Measurements from ENCODE around the gene CPEB4. TPM values are rescaled to one million over a fixed set of nuclear protein-coding genes. Genes with fewer than 3 reads are reported as not detected.

The CPEB4 gene
- polyA plus RNA-seq, 1 experiment: 21.3 TPM

GRCh38 chr5:174008922-174009321 is 120.8 kb downstream of the CPEB4 start:
- ChIA-PET CTCF (no interaction called here), POLR2A (no interaction called here)
- TF ChIP-seq, protein P1, sequence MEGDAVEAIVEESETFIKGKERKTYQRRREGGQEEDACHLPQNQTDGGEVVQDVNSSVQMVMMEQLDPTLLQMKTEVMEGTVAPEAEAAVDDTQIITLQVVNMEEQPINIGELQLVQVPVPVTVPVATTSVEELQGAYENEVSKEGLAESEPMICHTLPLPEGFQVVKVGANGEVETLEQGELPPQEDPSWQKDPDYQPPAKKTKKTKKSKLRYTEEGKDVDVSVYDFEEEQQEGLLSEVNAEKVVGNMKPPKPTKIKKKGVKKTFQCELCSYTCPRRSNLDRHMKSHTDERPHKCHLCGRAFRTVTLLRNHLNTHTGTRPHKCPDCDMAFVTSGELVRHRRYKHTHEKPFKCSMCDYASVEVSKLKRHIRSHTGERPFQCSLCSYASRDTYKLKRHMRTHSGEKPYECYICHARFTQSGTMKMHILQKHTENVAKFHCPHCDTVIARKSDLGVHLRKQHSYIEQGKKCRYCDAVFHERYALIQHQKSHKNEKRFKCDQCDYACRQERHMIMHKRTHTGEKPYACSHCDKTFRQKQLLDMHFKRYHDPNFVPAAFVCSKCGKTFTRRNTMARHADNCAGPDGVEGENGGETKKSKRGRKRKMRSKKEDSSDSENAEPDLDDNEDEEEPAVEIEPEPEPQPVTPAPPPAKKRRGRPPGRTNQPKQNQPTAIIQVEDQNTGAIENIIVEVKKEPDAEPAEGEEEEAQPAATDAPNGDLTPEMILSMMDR (IDR thresholded peaks at IDR 0.05; ENCODE audit: low read depth, low read length): no peak
- Histone ChIP-seq H3K4me3 (ENCODE audit: low read depth, low read length) (no peak overlapping the region), H3K27ac (ENCODE audit: low read depth, low read length) (no peak overlapping the region), H3K9me3 (ENCODE audit: control insufficient read depth, insufficient read depth, low read length) (no peaks in the 10 kb centered on the region), H3K27me3 (ENCODE audit: control insufficient read depth, insufficient read depth, low read length) (no peaks in the 10 kb centered on the region)
- DNase-seq (ENCODE audit: low read depth, low spot score): no peak

DNA sequence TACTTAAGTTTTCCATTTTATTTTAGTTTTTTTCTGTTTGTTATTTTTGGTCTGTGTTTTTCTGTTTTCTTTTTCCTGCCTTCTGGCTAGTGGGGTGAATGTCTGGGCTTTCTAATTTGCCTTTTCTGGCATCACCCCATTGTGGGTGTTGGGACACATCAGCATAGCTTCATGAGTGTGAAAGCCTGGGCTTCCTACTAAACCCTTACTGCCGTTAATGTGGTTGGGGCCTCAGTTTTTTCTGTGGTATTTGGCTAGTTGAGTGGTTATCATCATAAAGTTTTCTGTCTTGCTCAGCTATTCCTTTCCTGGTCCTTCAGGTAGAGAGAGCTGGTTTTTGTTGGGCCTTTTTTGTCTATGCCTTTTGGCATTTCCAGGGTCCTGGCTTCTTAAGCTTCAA is 122.2 kb downstream of the CPEB4 start:
- no peak for DNase-seq (ENCODE audit: low read depth, low spot score)
- H3K27ac ChIP-seq (ENCODE audit: low read depth, low read length): no peak overlapping the region
- no peak overlapping the region for H3K4me3 ChIP-seq (ENCODE audit: low read depth, low read length)
- CTCF ChIA-PET: no interaction called here
- POLR2A ChIA-PET: no interaction called here
- no peaks in the 10 kb centered on the region for H3K9me3 ChIP-seq (ENCODE audit: control insufficient read depth, insufficient read depth, low read length)
- H3K27me3 ChIP-seq (ENCODE audit: control insufficient read depth, insufficient read depth, low read length): no peaks in the 10 kb centered on the region
- TF ChIP-seq, protein P1 (IDR thresholded peaks at IDR 0.05; ENCODE audit: low read depth, low read length): no peak

GRCh38 chr5:174011441-174011840 is 123.3 kb downstream of the CPEB4 start:
- Histone ChIP-seq H3K27me3 (ENCODE audit: control insufficient read depth, insufficient read depth, low read length) (no peaks in the 10 kb centered on the region), H3K9me3 (ENCODE audit: control insufficient read depth, insufficient read depth, low read length) (no peaks in the 10 kb centered on the region), H3K27ac (ENCODE audit: low read depth, low read length) (no peak overlapping the region), H3K4me3 (ENCODE audit: low read depth, low read length) (no peak overlapping the region)
- no peak for DNase-seq (ENCODE audit: low read depth, low spot score)
- TF ChIP-seq, protein P1 (IDR thresholded peaks at IDR 0.05; ENCODE audit: low read depth, low read length): no peak
- POLR2A ChIA-PET: no interaction called here
- CTCF ChIA-PET: no interaction called here

Other genes with a start within 250 kb of the CPEB4 start
- gene C5orf47, start 100.8 kb downstream of the CPEB4 start, polyA plus RNA-seq (2011; rRNA removed): not detected in 2 replicates
- gene NSG2, start 157.4 kb downstream of the CPEB4 start, polyA plus RNA-seq (2011; rRNA removed): not detected in 2 replicates